Aorta (tissue), 5 donors: Measurements from ENCODE around the gene CPT1C. TPM values are rescaled to one million over a fixed set of nuclear protein-coding genes. Genes with fewer than 3 reads are reported as not detected.

Experiments
- ATAC-seq: fragments of 200-7000 bp; cut with Tn5 transposase; one replicate; pipeline ENCODE4 v1.9.1; 2022; ENCODE audit warnings: moderate library complexity; ENCODE audit not compliant: low FRiP score
- DNase-seq, 2 donors: peaks; one replicate each; pipeline ENCODE4 v3.0.0-alpha.2; 2020
- H3K27ac ChIP-seq, 2 donors: one replicate each; pipeline ENCODE4 v1.5.1; 2013; ENCODE audit warnings: low read length in 2 of 2, mild to moderate bottlenecking in 2 of 2, moderate library complexity in 2 of 2, control low read depth in 1 of 2, inconsistent platforms in 1 of 2, low read depth in 1 of 2
- H3K27me3 ChIP-seq, 2 donors: one replicate each; pipeline ENCODE4 v1.6.1; 2013; ENCODE audit warnings: control low read depth in 1 of 2, low read length in 1 of 2, mild to moderate bottlenecking in 1 of 2, moderate library complexity in 1 of 2; ENCODE audit not compliant: insufficient read depth in 2 of 2, control insufficient read depth in 1 of 2
- H3K36me3 ChIP-seq, 2 donors: one replicate each; pipeline ENCODE4 v1.6.1; 2013; ENCODE audit warnings: control low read depth in 1 of 2, low read length in 1 of 2, mild to moderate bottlenecking in 1 of 2; ENCODE audit not compliant: insufficient read depth in 2 of 2, control insufficient read depth in 1 of 2
- H3K4me1 ChIP-seq, 2 donors: one replicate each; pipeline ENCODE4 v1.6.1; 2013; ENCODE audit warnings: low read length in 2 of 2, control low read depth in 1 of 2, mild to moderate bottlenecking in 1 of 2, moderate library complexity in 1 of 2; ENCODE audit not compliant: insufficient read depth in 2 of 2, control insufficient read depth in 1 of 2
- H3K4me3 ChIP-seq, 2 donors: one replicate each; pipeline ENCODE4 v1.5.1; 2013; ENCODE audit warnings: low read length in 2 of 2, control low read depth in 1 of 2, mild to moderate bottlenecking in 1 of 2
- H3K9me3 ChIP-seq: one replicate; pipeline ENCODE4 v1.6.1; 2013; ENCODE audit warnings: mild to moderate bottlenecking, low read length; ENCODE audit not compliant: control insufficient read depth
- WGBS, 2 donors: extraction: QIAGEN DNeasy Blood & Tissue Kit; methylation state at CpG; one replicate each; pipeline ENCODE4 v1.1.7; 2013; 5-methylcytosine and 5-hydroxymethylcytosine counted together
- intact Hi-C, 2 donors: fragments of 100-400 bp; cut with DNase I; formaldehyde crosslinking; loops; one replicate each; pipeline versions ENCODE4 v1.14.2 to v1.15.0; 2022
- polyA plus RNA-seq, 2 donors: library from polyadenylated mRNA; stranded (reverse); fragments of 200-250 nt; gene quantifications; one replicate each; pipeline ENCODE4 v1.2.3, GENCODE V29; 2013
- total RNA-seq, 2 donors: library from RNA; stranded (reverse); fragmentation: NEBNext Ultra II Directional; extraction: Animal tissue kit (Norgen Biotek cat#: 25700); gene quantifications; one replicate each; pipeline ENCODE4 v1.2.1, GENCODE V29; 2021
- donor health status: healthy with polysubstance abuse.
- donor health status: Bipolar disorder and iron deficiency.
- donor health status: DM: no; HTN: no; CAD: no.
- donor health status: DM: no; HTN: no; CAD: no.
- donor health status: DM: yes; HTN: yes; CAD: no.

Gene CPT1C
- total and polyA plus RNA-seq, 4 donors: 1.9 to 24.4 (median 6.1) TPM

GRCh38 chr19:49677901-49678674 lies 12.8 kb upstream of the CPT1C start:
- H3K4me3 ChIP-seq: peak overlapping the region; percentile 48 to 69
- H3K36me3 ChIP-seq: peaks cover 0 to 2% of the 10 kb centered on the region in 2 donors
- 4 to 7% methylated on average over 21 of the region's 21 CpGs for WGBS, 2 donors
- ATAC-seq (no peak), DNase-seq (peak; percentile 80 to 91)
- H3K9me3 ChIP-seq: no peaks in the 10 kb centered on the region
- no peaks in the 10 kb centered on the region for H3K4me1 ChIP-seq
- H3K27ac ChIP-seq: peak overlapping the region in 1 of 2 donors; percentile 11
- no peaks in the 10 kb centered on the region for H3K27me3 ChIP-seq
- intact Hi-C loops: loop anchor here in 1 of 2 donors (10.0 kb wide), 1 partner anchor 183 kb away; the partner anchor contains the start of gene RPS11

DNA sequence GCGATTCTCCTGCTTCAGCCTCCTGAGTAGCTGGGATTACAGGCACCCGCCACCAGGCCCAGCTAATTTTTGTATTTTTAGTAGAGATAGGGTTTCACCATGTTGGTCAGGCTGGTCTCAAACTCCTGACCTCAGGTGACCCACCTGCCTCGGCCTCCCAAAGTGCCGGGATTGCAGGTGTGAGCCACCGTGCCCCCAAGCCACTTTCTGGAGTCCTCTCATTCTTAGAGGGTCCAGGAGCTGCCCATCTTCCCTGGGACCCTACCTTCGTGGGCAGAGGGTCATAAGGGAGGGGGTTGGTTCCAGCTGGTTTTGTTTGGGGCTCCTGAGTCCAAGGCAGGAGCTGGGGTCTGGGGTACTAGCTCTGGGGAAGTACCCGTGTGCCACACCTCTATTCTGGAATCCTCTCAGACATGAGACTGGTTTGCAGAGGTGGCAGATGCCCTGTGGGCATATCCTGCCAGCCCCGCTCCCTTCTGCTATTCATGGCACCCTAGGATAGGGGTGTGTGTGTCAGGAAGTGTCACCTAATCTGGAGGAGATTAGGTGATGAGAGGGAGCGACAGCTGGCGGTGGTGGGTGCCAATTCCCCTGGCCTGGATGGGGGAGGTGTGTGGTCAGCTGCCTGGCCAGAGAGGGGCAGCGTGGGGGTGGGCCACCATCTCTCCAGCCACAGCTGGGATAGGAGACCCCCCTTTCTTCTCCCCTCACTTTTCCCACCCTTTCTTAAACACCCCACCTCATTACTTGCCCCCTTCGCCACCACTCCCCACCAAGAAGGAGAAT lies 11.7 kb upstream of the CPT1C start:
- intact Hi-C loops: loop anchor here in 1 of 2 donors (10.0 kb wide), 1 partner anchor 184 kb away; the partner anchor contains the start of gene RPS11
- no peak overlapping the region for H3K4me3 ChIP-seq
- H3K9me3 ChIP-seq: no peaks in the 10 kb centered on the region
- DNase-seq: no peak
- H3K36me3 ChIP-seq: peaks cover 0 to 2% of the 10 kb centered on the region in 2 donors
- WGBS, 2 donors: 63 to 66% methylated on average over 12 of the region's 12 CpGs
- no peaks in the 10 kb centered on the region for H3K27me3 ChIP-seq
- no peak overlapping the region for H3K27ac ChIP-seq
- no peak for ATAC-seq
- no peaks in the 10 kb centered on the region for H3K4me1 ChIP-seq

DNA sequence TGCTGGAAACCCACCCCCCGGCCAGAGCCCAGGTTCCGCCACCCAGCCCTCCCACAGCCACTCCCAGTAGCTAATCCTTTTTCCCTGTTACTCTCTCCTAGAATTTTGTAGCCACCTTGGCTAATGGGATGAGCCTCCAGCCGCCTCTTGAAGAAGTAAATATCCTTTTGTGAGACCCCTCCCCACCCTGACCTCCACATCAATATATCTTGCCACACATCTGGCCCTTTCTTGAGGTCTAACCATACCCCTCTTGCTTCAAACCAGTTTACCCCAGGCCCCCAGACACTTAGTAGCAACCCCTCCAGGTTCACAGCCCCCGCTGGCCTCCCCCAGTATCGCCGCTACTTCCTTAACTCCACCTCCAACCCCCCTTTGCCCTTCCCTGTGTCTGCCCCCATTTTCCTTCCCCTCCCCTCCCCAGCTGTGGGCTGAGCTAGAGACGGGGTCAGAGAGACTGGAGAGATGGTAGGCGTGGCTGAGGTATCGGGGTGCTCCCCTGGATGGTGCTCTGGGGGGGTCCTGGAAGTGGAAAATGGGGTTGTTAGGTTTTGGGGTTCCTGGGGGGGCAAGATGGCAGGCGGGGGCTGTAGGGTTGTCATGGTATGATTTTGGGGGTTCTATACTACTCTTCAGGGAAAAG lies 11.0 kb upstream of the CPT1C start:
- ATAC-seq (no peak), DNase-seq (no peak)
- Histone ChIP-seq H3K4me1 (no peaks in the 10 kb centered on the region), H3K27me3 (no peaks in the 10 kb centered on the region), H3K36me3 (peaks cover 0 to 3% of the 10 kb centered on the region in 2 donors), H3K4me3 (no peak overlapping the region), H3K27ac (no peak overlapping the region), H3K9me3 (no peaks in the 10 kb centered on the region)
- WGBS, 2 donors: 57 to 63% methylated on average over 8 to 10 of the region's 10 CpGs
- intact Hi-C loops: loop anchor here (10.0 kb wide), 2 partner anchors 75 to 185 kb away; partner anchors contain the start of gene RPS11 (in 1 of the 2)

GRCh38 chr19:49680421-49681351 lies 10.2 kb upstream of the CPT1C start:
- ATAC-seq (peak; percentile 39), DNase-seq (peak; percentile 92 to 98)
- intact Hi-C loops: loop anchor here in 1 of 2 donors (10.0 kb wide), 1 partner anchor 74 kb away; no protein-coding TSS in a partner anchor
- Histone ChIP-seq H3K36me3 (peaks cover 0 to 5% of the 10 kb centered on the region in 2 donors), H3K27me3 (no peaks in the 10 kb centered on the region), H3K4me3 (no peak overlapping the region), H3K4me1 (no peaks in the 10 kb centered on the region), H3K27ac (no peak overlapping the region), H3K9me3 (no peaks in the 10 kb centered on the region)
- WGBS, 2 donors: 30 to 32% methylated on average over 40 of the region's 40 CpGs

GRCh38 chr19:49681830-49682229 lies 9.1 kb upstream of the CPT1C start:
- no peaks in the 10 kb centered on the region for H3K27me3 ChIP-seq
- peaks cover 0 to 10% of the 10 kb centered on the region in 2 donors for H3K36me3 ChIP-seq
- no peak overlapping the region for H3K4me3 ChIP-seq
- WGBS, 2 donors: 90 to 94% methylated on average over 19 of the region's 19 CpGs
- H3K9me3 ChIP-seq: no peaks in the 10 kb centered on the region
- intact Hi-C loops: loop anchor here in 1 of 2 donors (10.0 kb wide), 1 partner anchor 73 kb away; no protein-coding TSS in a partner anchor
- no peaks in the 10 kb centered on the region for H3K4me1 ChIP-seq
- DNase-seq: peak in 1 of 2 donors; percentile 73
- no peak for ATAC-seq
- no peak overlapping the region for H3K27ac ChIP-seq

DNA sequence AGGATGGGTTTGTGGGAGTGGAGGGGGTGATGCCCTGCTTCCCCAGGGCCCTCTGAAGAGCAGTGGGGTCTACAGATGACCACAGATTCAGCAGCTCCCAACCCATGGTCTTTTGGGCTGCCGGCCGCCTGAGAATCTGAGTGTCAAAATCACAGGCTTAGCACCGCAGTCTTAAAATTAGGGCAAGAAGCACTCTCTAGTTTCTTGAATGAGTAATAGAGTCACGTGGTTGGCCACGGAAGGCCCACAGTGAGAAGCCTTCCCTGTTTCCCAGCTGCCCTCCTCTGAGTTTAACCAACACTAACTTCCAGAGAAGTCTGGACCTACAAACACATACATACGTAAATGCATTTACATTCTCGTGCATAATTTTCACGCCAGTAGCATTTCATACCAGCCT lies 8.6 kb upstream of the CPT1C start:
- DNase-seq (no peak), ATAC-seq (no peak)
- H3K27me3 ChIP-seq: no peaks in the 10 kb centered on the region
- H3K4me1 ChIP-seq: no peaks in the 10 kb centered on the region
- 86% methylated on average over 8 of the region's 8 CpGs for WGBS, 2 donors
- H3K9me3 ChIP-seq: no peaks in the 10 kb centered on the region
- no peak overlapping the region for H3K4me3 ChIP-seq
- no peak overlapping the region for H3K27ac ChIP-seq
- intact Hi-C loops: loop anchor here in 1 of 2 donors (10.0 kb wide), 1 partner anchor 73 kb away; no protein-coding TSS in a partner anchor
- peaks cover 0 to 10% of the 10 kb centered on the region in 2 donors for H3K36me3 ChIP-seq

DNA sequence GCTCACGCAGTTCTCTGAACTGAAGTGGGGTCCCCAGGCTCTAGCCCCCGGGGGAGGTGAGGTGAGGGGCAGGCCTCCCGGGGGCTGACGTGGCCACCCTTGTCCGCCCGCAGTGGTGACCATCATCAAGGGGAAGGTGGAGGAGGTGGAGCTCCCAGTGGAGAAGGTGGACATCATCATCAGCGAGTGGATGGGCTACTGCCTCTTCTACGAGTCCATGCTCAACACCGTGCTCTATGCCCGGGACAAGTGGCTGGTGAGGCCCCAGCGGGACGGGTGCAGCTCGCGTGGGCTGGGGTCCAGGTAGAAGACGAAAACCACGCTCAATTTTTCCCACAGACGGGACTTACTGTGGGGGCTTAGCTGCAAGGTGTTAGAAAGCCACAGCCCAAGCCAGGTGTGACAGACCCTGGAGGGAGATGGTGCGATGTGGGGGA lies 7.1 kb upstream of the CPT1C start:
- DNase-seq (no peak), ATAC-seq (no peak)
- Histone ChIP-seq H3K4me1 (no peaks in the 10 kb centered on the region), H3K9me3 (no peaks in the 10 kb centered on the region), H3K27me3 (no peaks in the 10 kb centered on the region), H3K27ac (no peak overlapping the region), H3K36me3 (peaks cover 0 to 10% of the 10 kb centered on the region in 2 donors), H3K4me3 (no peak overlapping the region)
- WGBS, 2 donors: 91% methylated on average over 18 of the region's 18 CpGs
- intact Hi-C loops: loop anchor here in 1 of 2 donors (10.0 kb wide), 1 partner anchor 71 kb away; no protein-coding TSS in a partner anchor
